ENCODE results near the gene TRABD2B. TPM values are rescaled to one million over a fixed set of nuclear protein-coding genes. Genes with fewer than 3 reads are reported as not detected.
A peak's percentile ranks its signal among the peaks of the same experiment; 100 is the strongest.

Gene TRABD2B
- total and polyA plus RNA-seq, 2 of the 13 experiments (the other 11 are each of a cell fraction or from before 2014, with no cell fraction given) = 0.04 TPM; not detected in 1

DNA sequence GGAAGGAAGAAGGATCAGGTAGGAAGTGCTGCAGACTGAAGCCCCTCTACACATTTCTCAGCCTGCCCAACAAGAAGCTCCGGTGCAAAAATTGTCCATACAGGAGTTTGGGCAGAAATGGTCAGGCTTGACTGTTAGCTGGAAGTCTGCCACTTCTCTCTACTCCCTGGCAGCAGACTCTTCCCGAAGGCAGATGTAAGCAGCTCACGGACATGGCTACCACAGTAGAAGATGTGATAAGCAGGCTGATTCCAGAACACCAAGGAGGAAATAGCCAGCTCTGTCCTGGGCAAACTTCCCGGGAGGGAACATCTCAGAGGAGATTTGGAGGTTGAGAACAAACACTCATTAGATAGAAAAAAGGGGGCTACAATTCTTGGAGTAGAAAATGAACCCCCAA, 52.6 kb downstream of the TRABD2B start:
- Histone ChIP-seq H4K20me1 (ENCODE audit: insufficient read depth, low read length) (no peaks in the 10 kb centered on the region), H3K9me3 (ENCODE audit: low read length) (no peaks in the 10 kb centered on the region), H3K4me2 (ENCODE audit: low read depth, low read length) (no peak overlapping the region), H3K9ac (ENCODE audit: insufficient read depth, low read depth, low read length) (no peak overlapping the region), H3K79me2 (ENCODE audit: insufficient read depth, low read length) (no peaks in the 10 kb centered on the region), H3K4me3 (replicated peaks in 1 of 3; ENCODE audit: insufficient read depth in 1 of 3, low read depth in 2 of 3, low read length in 3 of 3) (no peak overlapping the region), H2AFZ (ENCODE audit: low read length) (no peak overlapping the region), H3K27me3 (ENCODE audit: control insufficient read depth in 1 of 2, insufficient read depth in 2 of 2, low read length in 2 of 2) (peaks cover 0 to 10% of the 10 kb centered on the region in 2 experiments; a peak in 2 of 5 replicates), H3K36me3 (replicated peaks in 1 of 2; ENCODE audit: control insufficient read depth in 1 of 2, insufficient read depth in 2 of 2, low read length in 2 of 2) (no peaks in the 10 kb centered on the region), H3K27ac (ENCODE audit: extremely low read length, insufficient read depth, low read length) (no peak overlapping the region), H3K4me1 (ENCODE audit: insufficient read depth, low read length) (peaks cover 45% of the 10 kb centered on the region)
- ATAC-seq = no peak
- ChIA-PET POLR2A (no interaction called here), CTCF (ENCODE audit: low intra/inter-chr PET ratio, low total read pairs) (no interaction called here)
- no TSS peak for BruUV-seq (replicated peaks)
- no peak for TF ChIP-seq ZNF782 (CRISPR knock-in tag; IDR thresholded peaks at IDR 0.05; ENCODE audit: borderline replicate concordance)
- no peak for TF ChIP-seq SUZ12 (IDR thresholded peaks at IDR 0.05; ENCODE audit: low read depth, low read length)
- TF ChIP-seq ZBTB7A (CRISPR knock-in tag; IDR thresholded peaks at IDR 0.05) = no peak
- no peak for TF ChIP-seq BHLHE40 (IDR thresholded peaks at IDR 0.05; ENCODE audit: low read length)
- TF ChIP-seq RBAK (CRISPR knock-in tag; IDR thresholded peaks at IDR 0.05) = no peak
- TF ChIP-seq STAT5B (CRISPR knock-in tag; IDR thresholded peaks at IDR 0.05) = no peak
- no peak for TF ChIP-seq SKI (IDR thresholded peaks at IDR 0.05; ENCODE audit: partially characterized antibody)
- intact Hi-C loops (cut with micrococcal nuclease; ENCODE audit: unreplicated experiment) = no loop called here
- no peak for FAIRE-seq
- DNase-seq (ENCODE audit: low spot score) = no peak
- in situ Hi-C loops (cut with HindIII; ENCODE audit: extremely low pct_ligation_motif_present, low pct_unique_long_range_greater_than_20kb) = no loop called here
- WGBS (ENCODE audit: low lambda C conversion rate) = 54% methylated on average over 4 of the region's 4 CpGs

DNA sequence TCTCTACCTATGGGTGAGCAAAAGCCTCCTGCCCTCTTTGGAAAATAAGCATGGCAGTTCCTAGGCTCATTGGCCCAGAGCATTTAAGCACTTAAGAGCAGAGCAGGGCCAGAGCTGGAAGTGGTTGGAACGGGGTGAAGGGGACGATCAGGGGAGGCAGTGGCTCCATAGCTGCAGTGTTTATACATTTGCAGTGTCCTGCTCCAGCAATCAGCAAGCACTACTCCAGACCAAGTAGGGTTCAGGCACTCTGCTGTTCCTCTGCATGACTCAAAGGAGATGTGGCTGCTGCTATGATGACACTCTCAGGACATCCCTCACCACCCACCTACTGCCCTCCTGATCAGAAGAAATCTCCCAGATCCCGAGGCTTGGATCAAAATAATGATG, 55.0 kb downstream of the TRABD2B start:
- no peak for TF ChIP-seq ZNF891 (CRISPR knock-in tag; IDR thresholded peaks at IDR 0.05)
- TF ChIP-seq, protein P1, sequence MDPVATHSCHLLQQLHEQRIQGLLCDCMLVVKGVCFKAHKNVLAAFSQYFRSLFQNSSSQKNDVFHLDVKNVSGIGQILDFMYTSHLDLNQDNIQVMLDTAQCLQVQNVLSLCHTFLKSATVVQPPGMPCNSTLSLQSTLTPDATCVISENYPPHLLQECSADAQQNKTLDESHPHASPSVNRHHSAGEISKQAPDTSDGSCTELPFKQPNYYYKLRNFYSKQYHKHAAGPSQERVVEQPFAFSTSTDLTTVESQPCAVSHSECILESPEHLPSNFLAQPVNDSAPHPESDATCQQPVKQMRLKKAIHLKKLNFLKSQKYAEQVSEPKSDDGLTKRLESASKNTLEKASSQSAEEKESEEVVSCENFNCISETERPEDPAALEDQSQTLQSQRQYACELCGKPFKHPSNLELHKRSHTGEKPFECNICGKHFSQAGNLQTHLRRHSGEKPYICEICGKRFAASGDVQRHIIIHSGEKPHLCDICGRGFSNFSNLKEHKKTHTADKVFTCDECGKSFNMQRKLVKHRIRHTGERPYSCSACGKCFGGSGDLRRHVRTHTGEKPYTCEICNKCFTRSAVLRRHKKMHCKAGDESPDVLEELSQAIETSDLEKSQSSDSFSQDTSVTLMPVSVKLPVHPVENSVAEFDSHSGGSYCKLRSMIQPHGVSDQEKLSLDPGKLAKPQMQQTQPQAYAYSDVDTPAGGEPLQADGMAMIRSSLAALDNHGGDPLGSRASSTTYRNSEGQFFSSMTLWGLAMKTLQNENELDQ (CRISPR knock-in tag; IDR thresholded peaks at IDR 0.05; ENCODE audit: borderline replicate concordance) = no peak
- no peak for TF ChIP-seq IKZF1 (IDR thresholded peaks at IDR 0.05)
- TF ChIP-seq, protein P2, sequence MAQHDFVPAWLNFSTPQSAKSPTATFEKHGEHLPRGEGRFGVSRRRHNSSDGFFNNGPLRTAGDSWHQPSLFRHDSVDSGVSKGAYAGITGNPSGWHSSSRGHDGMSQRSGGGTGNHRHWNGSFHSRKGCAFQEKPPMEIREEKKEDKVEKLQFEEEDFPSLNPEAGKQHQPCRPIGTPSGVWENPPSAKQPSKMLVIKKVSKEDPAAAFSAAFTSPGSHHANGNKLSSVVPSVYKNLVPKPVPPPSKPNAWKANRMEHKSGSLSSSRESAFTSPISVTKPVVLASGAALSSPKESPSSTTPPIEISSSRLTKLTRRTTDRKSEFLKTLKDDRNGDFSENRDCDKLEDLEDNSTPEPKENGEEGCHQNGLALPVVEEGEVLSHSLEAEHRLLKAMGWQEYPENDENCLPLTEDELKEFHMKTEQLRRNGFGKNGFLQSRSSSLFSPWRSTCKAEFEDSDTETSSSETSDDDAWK (CRISPR knock-in tag; IDR thresholded peaks at IDR 0.05) = no peak
- no peak for TF ChIP-seq SOX6 (IDR thresholded peaks at IDR 0.05)
- 0 out of 2 replicates have a peak, but pooled peaks have one; percentile 2 for TF ChIP-seq SOX6 (CRISPR knock-in tag; IDR thresholded peaks at IDR 0.05)
- no peak for TF ChIP-seq HHEX (CRISPR knock-in tag; IDR thresholded peaks at IDR 0.05)

More for the DNA sequence above, 55.0 kb downstream of the TRABD2B start:
- intact Hi-C loops (cut with micrococcal nuclease; ENCODE audit: unreplicated experiment) = no loop called here
- ChIA-PET POLR2A (interaction anchor here (1.2 kb wide), 1 partner anchor 29 kb away, joined by 4 read pairs; no protein-coding TSS in a partner anchor), CTCF (ENCODE audit: low intra/inter-chr PET ratio, low total read pairs) (no interaction called here)
- Histone ChIP-seq H4K20me1 (ENCODE audit: insufficient read depth, low read length) (no peaks in the 10 kb centered on the region), H3K4me3 (replicated peaks in 1 of 3; ENCODE audit: insufficient read depth in 1 of 3, low read depth in 2 of 3, low read length in 3 of 3) (no peak overlapping the region), H3K4me2 (ENCODE audit: low read depth, low read length) (peak overlapping the region; percentile 43), H3K4me1 (ENCODE audit: insufficient read depth, low read length) (peaks cover 35% of the 10 kb centered on the region), H3K27ac (ENCODE audit: extremely low read length, insufficient read depth, low read length) (no peak overlapping the region), H3K36me3 (replicated peaks in 1 of 2; ENCODE audit: control insufficient read depth in 1 of 2, insufficient read depth in 2 of 2, low read length in 2 of 2) (no peaks in the 10 kb centered on the region), H3K9ac (ENCODE audit: insufficient read depth, low read depth, low read length) (no peak overlapping the region), H3K79me2 (ENCODE audit: insufficient read depth, low read length) (no peaks in the 10 kb centered on the region), H3K9me3 (ENCODE audit: low read length) (no peaks in the 10 kb centered on the region), H2AFZ (ENCODE audit: low read length) (no peak overlapping the region), H3K27me3 (ENCODE audit: control insufficient read depth in 1 of 2, insufficient read depth in 2 of 2, low read length in 2 of 2) (peaks cover 0 to 10% of the 10 kb centered on the region in 2 experiments; a peak in 2 of 5 replicates)
- ATAC-seq (peak; percentile 56), DNase-seq (ENCODE audit: low spot score) (no peak), FAIRE-seq (no peak)
- no TSS peak for BruUV-seq (replicated peaks)
- in situ Hi-C loops (cut with HindIII; ENCODE audit: extremely low pct_ligation_motif_present, low pct_unique_long_range_greater_than_20kb) = no loop called here
- WGBS (ENCODE audit: low lambda C conversion rate) = 0% methylated on average over 1 of the region's 3 CpGs
